ENCODE data around the gene PEAK3.

The PEAK3 gene

GRCh38 chr19:2315121-2315817 lies 33.3 kb upstream of the PEAK3 start:
- no peak for DNase-seq

GRCh38 chr19:2312820-2313501 lies 31.0 kb upstream of the PEAK3 start:
- peak; percentile 63 for DNase-seq

- DNase-seq: no peak
These were observed 29.1 kb upstream of the PEAK3 start for GRCh38 chr19:2311093-2311492.

GRCh38 chr19:2309734-2310362 lies 27.9 kb upstream of the PEAK3 start:
- DNase-seq: peak; percentile 66

- peak; percentile 16 for DNase-seq
These were observed 26.2 kb upstream of the PEAK3 start, which contains the start of gene LINGO3 for GRCh38 chr19:2308114-2308556. TSS of gene LINGO3 (minus strand) at chr19:2308154. CDS start at chr19:2291776, 16,378 bp downstream.

GRCh38 chr19:2307518-2308012 lies 25.6 kb upstream of the PEAK3 start:
- no peak for DNase-seq

- no peak for DNase-seq
These were observed 25.0 kb upstream of the PEAK3 start for GRCh38 chr19:2306971-2307370.

- DNase-seq: no peak
These were observed 24.4 kb upstream of the PEAK3 start for GRCh38 chr19:2306281-2306806.

GRCh38 chr19:2305452-2306280 lies 23.7 kb upstream of the PEAK3 start:
- no peak for DNase-seq

GRCh38 chr19:2303211-2303798 lies 21.3 kb upstream of the PEAK3 start:
- no peak for DNase-seq

GRCh38 chr19:2302319-2303210 lies 20.6 kb upstream of the PEAK3 start:
- DNase-seq: no peak

GRCh38 chr19:2300533-2300932 lies 18.6 kb upstream of the PEAK3 start:
- no peak for DNase-seq

- no peak for DNase-seq
These were observed 14.2 kb upstream of the PEAK3 start for GRCh38 chr19:2296141-2296540.

GRCh38 chr19:2294687-2295335 lies 12.8 kb upstream of the PEAK3 start:
- DNase-seq: no peak

GRCh38 chr19:2291185-2291751 lies 9.3 kb upstream of the PEAK3 start:
- DNase-seq: no peak

GRCh38 chr19:2290441-2291184 lies 8.6 kb upstream of the PEAK3 start:
- peak; percentile 49 for DNase-seq

- no peak for DNase-seq
These were observed 7.9 kb upstream of the PEAK3 start for GRCh38 chr19:2289714-2290435.

- no peak for DNase-seq
These were observed 7.1 kb upstream of the PEAK3 start for GRCh38 chr19:2288818-2289713.

All from NCI-H345 (cell line).